ENCODE results near the gene IQCH. TPM values are rescaled to one million over a fixed set of nuclear protein-coding genes. Genes with fewer than 3 reads are reported as not detected.

Gene IQCH
- total and polyA plus RNA-seq, 9 of the 15 experiments (the other 6 are each of a cell fraction or from before 2014, with no cell fraction given) = 1.8 to 3.9 (median 2.7) TPM

- no peak for TF ChIP-seq ZNF639 (CRISPR knock-in tag; conservative IDR thresholded peaks at IDR 0.05 in 1 of 2, IDR thresholded peaks at IDR 0.05 in 1 of 2)
Observed at GRCh38 chr15:67370206-67370954, 115.8 kb downstream of the IQCH start (continued).

GRCh38 chr15:67372543-67372942 is 118.0 kb downstream of the IQCH start:
- BruUV-seq (replicated peaks) = no TSS peak
- ChIA-PET CTCF (ENCODE audit: low intra/inter-chr PET ratio) (no interaction called here), POLR2A (interaction anchor here (1.4 kb wide), 1 partner anchor 23 kb away, joined by 4 read pairs; no protein-coding TSS in a partner anchor)
- H3K27ac ChIP-seq (ENCODE audit: extremely low read depth, low read depth, low read length) = no peak overlapping the region
- DNase-seq (ENCODE audit: extremely low read depth in 1 of 4, low spot score in 3 of 4) = no peak
- intact Hi-C loops (cut with micrococcal nuclease) = no loop called here
- no peak for ATAC-seq
- H3K79me2 ChIP-seq (ENCODE audit: control insufficient read depth, insufficient read depth, low read length) = no peaks in the 10 kb centered on the region
- no peak overlapping the region for H3K4me2 ChIP-seq (ENCODE audit: insufficient read depth, low read length)
- no peaks in the 10 kb centered on the region for H3K36me3 ChIP-seq (ENCODE audit: control insufficient read depth, insufficient read depth, low read length)
- in situ Hi-C loops (cut with MboI) = no loop called here
- FAIRE-seq = no peak
- H3K4me3 ChIP-seq = no peak overlapping the region
- peaks cover 2 to 21% of the 10 kb centered on the region in 2 experiments; a peak in 4 of 5 replicates for H3K4me1 ChIP-seq (replicated peaks in 1 of 2; ENCODE audit: control insufficient read depth in 2 of 2, insufficient read depth in 2 of 2, low read length in 2 of 2)
- no peaks in the 10 kb centered on the region for H3K9me3 ChIP-seq (replicated peaks; ENCODE audit: control insufficient read depth, insufficient read depth, low read depth, low read length)
- no peaks in the 10 kb centered on the region for H3K27me3 ChIP-seq (ENCODE audit: control insufficient read depth in 2 of 2, insufficient read depth in 2 of 2, low read length in 2 of 2)
- H3K9ac ChIP-seq (ENCODE audit: insufficient read depth in 1 of 2, low read depth in 2 of 2, low read length in 2 of 2) = no peak overlapping the region
- H3K9me1 ChIP-seq (ENCODE audit: control insufficient read depth, insufficient read depth, low read length) = no peaks in the 10 kb centered on the region
- H4K20me1 ChIP-seq (replicated peaks; ENCODE audit: control insufficient read depth, insufficient read depth, low read length) = no peaks in the 10 kb centered on the region
- 35% methylated on average over 8 of the region's 8 CpGs for WGBS (ENCODE audit: insufficient coverage, low coverage, missing lambda C conversion rate)
- no peak overlapping the region for H2AFZ ChIP-seq (ENCODE audit: low read depth, low read length)
- TF ChIP-seq NR0B1 (IDR thresholded peaks at IDR 0.05; ENCODE audit: partially characterized antibody) = no peak
- no peak for TF ChIP-seq ZC3H8 (IDR thresholded peaks at IDR 0.05)
- no peak for TF ChIP-seq ATF2 (CRISPR knock-in tag; IDR thresholded peaks at IDR 0.05)
- no peak for TF ChIP-seq ZNF212 (CRISPR knock-in tag; IDR thresholded peaks at IDR 0.05)
- TF ChIP-seq TRIM24 (IDR thresholded peaks at IDR 0.05) = no peak
- no peak for TF ChIP-seq PHTF2 (CRISPR knock-in tag; IDR thresholded peaks at IDR 0.05)
- TF ChIP-seq PHB (CRISPR knock-in tag; IDR thresholded peaks at IDR 0.05) = no peak
- no peak for TF ChIP-seq BRF1 (IDR thresholded peaks at IDR 0.05; ENCODE audit: borderline replicate concordance, extremely low read depth, insufficient read length)
- no peak for TF ChIP-seq ZNF57 (CRISPR knock-in tag; IDR thresholded peaks at IDR 0.05)
- no peak for TF ChIP-seq HDAC6 (IDR thresholded peaks at IDR 0.05; ENCODE audit: low read depth, low read length)
- TF ChIP-seq AFF4 (CRISPR knock-in tag; IDR thresholded peaks at IDR 0.05) = no peak

All from K562 (cell line).